ENCODE data around the gene RAB40A. TPM values are rescaled to one million over a fixed set of nuclear protein-coding genes. Genes with fewer than 3 reads are reported as not detected.

Gene RAB40A
- total RNA-seq, 1 donor from 2014 or later, result 0.36 TPM

GRCh38 chrX:103540145-103540544 lies 20.9 kb upstream of the RAB40A start:
- H3K36me3 Mint-ChIP-seq (ENCODE audit: low read depth, unreplicated experiment), result no peaks in the 10 kb centered on the region
- no peaks in the 10 kb centered on the region for H3K9me3 Mint-ChIP-seq (ENCODE audit: unreplicated experiment)
- no peaks in the 10 kb centered on the region for H3K4me1 Mint-ChIP-seq (ENCODE audit: unreplicated experiment)
- no peak for TF ChIP-seq CTCF (IDR thresholded peaks at IDR 0.05; ENCODE audit: unreplicated experiment)
- no peak overlapping the region for H3K4me3 Mint-ChIP-seq (ENCODE audit: unreplicated experiment)
- H3K27ac Mint-ChIP-seq (ENCODE audit: unreplicated experiment), result no peak overlapping the region
- H3K27me3 Mint-ChIP-seq (ENCODE audit: unreplicated experiment), result no peaks in the 10 kb centered on the region
- no peak for DNase-seq (ENCODE audit: low spot score)

GRCh38 chrX:103539695-103540094 lies 20.4 kb upstream of the RAB40A start:
- no peak for TF ChIP-seq CTCF (IDR thresholded peaks at IDR 0.05; ENCODE audit: unreplicated experiment)
- Mint-ChIP-seq H3K27ac (ENCODE audit: unreplicated experiment) (no peak overlapping the region), H3K9me3 (ENCODE audit: unreplicated experiment) (no peaks in the 10 kb centered on the region), H3K4me3 (ENCODE audit: unreplicated experiment) (no peak overlapping the region), H3K36me3 (ENCODE audit: low read depth, unreplicated experiment) (no peaks in the 10 kb centered on the region), H3K4me1 (ENCODE audit: unreplicated experiment) (no peaks in the 10 kb centered on the region), H3K27me3 (ENCODE audit: unreplicated experiment) (no peaks in the 10 kb centered on the region)
- no peak for DNase-seq (ENCODE audit: low spot score)

GRCh38 chrX:103538728-103539127 lies 19.4 kb upstream of the RAB40A start:
- H3K27me3 Mint-ChIP-seq (ENCODE audit: unreplicated experiment), result peaks cover 2% of the 10 kb centered on the region
- no peak overlapping the region for H3K4me3 Mint-ChIP-seq (ENCODE audit: unreplicated experiment)
- TF ChIP-seq CTCF (IDR thresholded peaks at IDR 0.05; ENCODE audit: unreplicated experiment), result no peak
- no peak overlapping the region for H3K27ac Mint-ChIP-seq (ENCODE audit: unreplicated experiment)
- H3K36me3 Mint-ChIP-seq (ENCODE audit: low read depth, unreplicated experiment), result no peaks in the 10 kb centered on the region
- no peak for DNase-seq (ENCODE audit: low spot score)
- no peaks in the 10 kb centered on the region for H3K9me3 Mint-ChIP-seq (ENCODE audit: unreplicated experiment)
- H3K4me1 Mint-ChIP-seq (ENCODE audit: unreplicated experiment), result no peaks in the 10 kb centered on the region

- Mint-ChIP-seq H3K36me3 (ENCODE audit: low read depth, unreplicated experiment) (no peaks in the 10 kb centered on the region), H3K27me3 (ENCODE audit: unreplicated experiment) (peaks cover 4% of the 10 kb centered on the region), H3K9me3 (ENCODE audit: unreplicated experiment) (no peaks in the 10 kb centered on the region), H3K4me3 (ENCODE audit: unreplicated experiment) (no peak overlapping the region), H3K27ac (ENCODE audit: unreplicated experiment) (no peak overlapping the region), H3K4me1 (ENCODE audit: unreplicated experiment) (no peaks in the 10 kb centered on the region)
- no peak for TF ChIP-seq CTCF (IDR thresholded peaks at IDR 0.05; ENCODE audit: unreplicated experiment)
- no peak for DNase-seq (ENCODE audit: low spot score)
These were observed 18.6 kb upstream of the RAB40A start for GRCh38 chrX:103537871-103538387.

- Mint-ChIP-seq H3K4me1 (ENCODE audit: unreplicated experiment) (peaks cover 9% of the 10 kb centered on the region), H3K9me3 (ENCODE audit: unreplicated experiment) (no peaks in the 10 kb centered on the region), H3K4me3 (ENCODE audit: unreplicated experiment) (no peak overlapping the region), H3K27ac (ENCODE audit: unreplicated experiment) (no peak overlapping the region), H3K27me3 (ENCODE audit: unreplicated experiment) (peaks cover 4% of the 10 kb centered on the region), H3K36me3 (ENCODE audit: low read depth, unreplicated experiment) (no peaks in the 10 kb centered on the region)
- DNase-seq (ENCODE audit: low spot score), result no peak
- TF ChIP-seq CTCF (IDR thresholded peaks at IDR 0.05; ENCODE audit: unreplicated experiment), result no peak
These were observed 17.4 kb upstream of the RAB40A start for GRCh38 chrX:103536732-103537131.
